Tibial nerve (tissue), 4 donors: ENCODE measurements around the gene ICE1. TPM values are rescaled to one million over a fixed set of nuclear protein-coding genes. Genes with fewer than 3 reads are reported as not detected.
A peak's percentile ranks its signal among the peaks of the same experiment; 100 is the strongest.

Source experiments
- DNase-seq, 2 donors: peaks; one replicate each; pipeline ENCODE4 v3.0.0-alpha.2; 2019; ENCODE audit warnings: low spot score in 2 of 2
- H3K27ac ChIP-seq, 4 donors: fragments of 200-600 bp; sonication (generic) in 3 of 4; one replicate each; pipeline ENCODE4 v1.5.1; 2017 to 2019; ENCODE audit warnings: mild to moderate bottlenecking in 1 of 4
- H3K27me3 ChIP-seq, 2 donors: fragments of 200-600 bp; sonication (generic) in 1 of 2; one replicate each; pipeline versions ENCODE4 v1.5.1 to v1.6.0; 2017 to 2019
- H3K36me3 ChIP-seq, 3 donors: fragments of 200-600 bp; sonication (generic); one replicate each; pipeline ENCODE4 v1.5.1; 2018 to 2019
- H3K4me1 ChIP-seq, 4 donors: fragments of 200-600 bp; sonication (generic) in 3 of 4; one replicate each; pipeline ENCODE4 v1.5.1; 2017 to 2019
- H3K4me3 ChIP-seq, 4 donors: fragments of 200-600 bp; sonication (generic) in 3 of 4; one replicate each; pipeline ENCODE4 v1.5.1; 2017 to 2019; ENCODE audit warnings: mild to moderate bottlenecking in 1 of 4, moderate library complexity in 1 of 4
- H3K9me3 ChIP-seq, 4 donors: fragments of 200-600 bp; sonication (generic) in 3 of 4; one replicate each; pipeline ENCODE4 v1.5.1; 2017 to 2019
- EP300 ChIP-seq, 2 donors: sonication (generic); formaldehyde crosslinking; IDR thresholded peaks; one replicate each; pipeline ENCODE4 v1.6.1; 2017; ENCODE audit warnings: antibody characterized with exemption in 2 of 2, mild to moderate bottlenecking in 1 of 2
- POLR2A ChIP-seq, 2 donors: fragments of 450-650 bp; IDR thresholded peaks; one replicate each; pipeline ENCODE4 v1.6.1; 2017; ENCODE audit warnings: antibody characterized with exemption in 2 of 2, mild to moderate bottlenecking in 2 of 2, moderate library complexity in 2 of 2
- WGBS, 2 donors: methylation state at CpG; one replicate each; pipeline ENCODE4 v1.1.5; 2018; 5-methylcytosine and 5-hydroxymethylcytosine counted together
- total RNA-seq, 4 donors: library from RNA; depleted of rRNA; stranded (reverse); fragments of >200 nt; gene quantifications; one replicate each; pipeline ENCODE4 v1.1.0, GENCODE V29; 2016
- TF ChIP-seq, protein P1 (sequence below), 5 experiments: fragments of 200-600 bp in 3 of 5; fragments of 450-650 bp in 2 of 5; sonication (generic) in 3 of 5; IDR thresholded peaks; one replicate each; pipeline ENCODE4 v1.5.1; 2016 to 2019; ENCODE audit warnings: antibody characterized with exemption in 5 of 5, mild to moderate bottlenecking in 3 of 5, moderate library complexity in 2 of 5

Gene ICE1
- total RNA-seq, 4 donors from 2014 or later: 30.9 to 37.5 (median 33.7) TPM

DNA sequence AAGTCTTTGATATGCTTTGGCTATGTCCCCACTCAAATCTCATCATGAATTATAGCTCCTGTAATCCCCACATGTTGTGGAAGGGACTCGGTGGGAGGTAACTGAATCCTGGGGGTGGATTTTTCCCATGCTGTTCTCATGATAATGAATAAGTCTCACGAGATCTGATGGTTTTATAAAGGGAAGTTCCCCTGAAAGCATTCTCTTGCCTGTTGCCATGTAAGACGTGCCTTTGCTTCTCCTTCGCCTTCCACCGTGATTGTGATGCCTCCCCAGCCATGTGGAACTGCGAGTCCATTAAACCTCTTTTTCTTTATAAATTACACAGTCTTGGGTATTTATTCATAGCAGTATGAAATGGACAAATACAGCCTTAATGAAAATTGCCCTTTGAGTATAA is 44.7 kb upstream of the ICE1 start:
- Histone ChIP-seq H3K27ac (no peak overlapping the region), H3K4me1 (no peaks in the 10 kb centered on the region), H3K36me3 (no peaks in the 10 kb centered on the region), H3K9me3 (no peaks in the 10 kb centered on the region), H3K4me3 (no peak overlapping the region), H3K27me3 (no peaks in the 10 kb centered on the region)
- 79 to 88% methylated on average over 6 of the region's 6 CpGs for WGBS, 2 donors
- TF ChIP-seq, protein P1, sequence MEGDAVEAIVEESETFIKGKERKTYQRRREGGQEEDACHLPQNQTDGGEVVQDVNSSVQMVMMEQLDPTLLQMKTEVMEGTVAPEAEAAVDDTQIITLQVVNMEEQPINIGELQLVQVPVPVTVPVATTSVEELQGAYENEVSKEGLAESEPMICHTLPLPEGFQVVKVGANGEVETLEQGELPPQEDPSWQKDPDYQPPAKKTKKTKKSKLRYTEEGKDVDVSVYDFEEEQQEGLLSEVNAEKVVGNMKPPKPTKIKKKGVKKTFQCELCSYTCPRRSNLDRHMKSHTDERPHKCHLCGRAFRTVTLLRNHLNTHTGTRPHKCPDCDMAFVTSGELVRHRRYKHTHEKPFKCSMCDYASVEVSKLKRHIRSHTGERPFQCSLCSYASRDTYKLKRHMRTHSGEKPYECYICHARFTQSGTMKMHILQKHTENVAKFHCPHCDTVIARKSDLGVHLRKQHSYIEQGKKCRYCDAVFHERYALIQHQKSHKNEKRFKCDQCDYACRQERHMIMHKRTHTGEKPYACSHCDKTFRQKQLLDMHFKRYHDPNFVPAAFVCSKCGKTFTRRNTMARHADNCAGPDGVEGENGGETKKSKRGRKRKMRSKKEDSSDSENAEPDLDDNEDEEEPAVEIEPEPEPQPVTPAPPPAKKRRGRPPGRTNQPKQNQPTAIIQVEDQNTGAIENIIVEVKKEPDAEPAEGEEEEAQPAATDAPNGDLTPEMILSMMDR (IDR thresholded peaks at IDR 0.05): no peak
- TF ChIP-seq EP300 (IDR thresholded peaks at IDR 0.05) (no peak), POLR2A (IDR thresholded peaks at IDR 0.05) (no peak)
- DNase-seq: no peak

DNA sequence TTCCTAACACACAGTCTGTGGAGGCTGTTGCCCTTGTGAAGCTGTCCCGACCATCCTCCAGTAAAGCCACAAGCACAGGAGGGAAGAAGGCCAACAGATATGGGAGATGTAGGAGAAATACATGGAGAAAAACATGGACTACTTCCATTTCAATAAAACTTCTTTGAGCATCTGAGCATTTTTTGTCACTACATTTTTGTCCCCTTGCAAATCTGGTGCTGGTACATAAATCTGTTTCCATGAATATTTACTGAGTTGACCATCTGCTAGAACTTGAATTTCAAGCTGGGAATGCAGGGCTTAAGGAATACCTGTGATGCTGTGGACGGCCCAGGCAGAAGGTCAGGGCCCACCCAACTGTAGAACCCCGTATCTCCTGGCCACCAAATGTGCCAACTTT is 43.9 kb upstream of the ICE1 start:
- TF ChIP-seq EP300 (IDR thresholded peaks at IDR 0.05) (no peak), POLR2A (IDR thresholded peaks at IDR 0.05) (no peak)
- TF ChIP-seq, protein P1 (IDR thresholded peaks at IDR 0.05): no peak
- no peak overlapping the region for H3K4me3 ChIP-seq
- no peaks in the 10 kb centered on the region for H3K36me3 ChIP-seq
- no peaks in the 10 kb centered on the region for H3K4me1 ChIP-seq
- H3K9me3 ChIP-seq: no peaks in the 10 kb centered on the region
- no peaks in the 10 kb centered on the region for H3K27me3 ChIP-seq
- H3K27ac ChIP-seq: no peak overlapping the region
- no peak for DNase-seq
- 90 to 94% methylated on average over 3 of the region's 3 CpGs for WGBS, 2 donors

DNA sequence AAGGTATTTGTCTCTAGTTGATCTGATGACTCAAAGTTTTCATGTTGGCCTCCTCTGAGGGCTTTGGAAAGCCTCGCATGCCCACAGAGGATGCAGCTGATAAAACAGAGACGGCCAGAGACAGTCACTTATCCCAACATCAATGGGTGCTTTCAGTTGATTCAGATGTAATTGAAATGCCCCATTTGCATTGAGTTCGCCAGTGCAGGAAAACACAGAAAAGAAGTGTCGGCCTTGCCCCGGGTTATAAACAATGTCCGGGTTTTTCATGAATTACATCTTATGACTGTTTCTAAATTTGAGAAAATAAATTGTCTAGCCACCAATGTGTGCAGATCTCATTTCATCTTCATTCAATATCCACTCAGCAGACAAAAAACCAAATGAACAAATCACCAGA is 42.2 kb upstream of the ICE1 start:
- H3K36me3 ChIP-seq: no peaks in the 10 kb centered on the region
- TF ChIP-seq POLR2A (IDR thresholded peaks at IDR 0.05): no peak
- H3K27me3 ChIP-seq: no peaks in the 10 kb centered on the region
- 42 to 52% methylated on average over 6 of the region's 6 CpGs for WGBS, 2 donors
- DNase-seq: no peak
- H3K4me3 ChIP-seq: no peak overlapping the region
- no peaks in the 10 kb centered on the region for H3K9me3 ChIP-seq
- no peaks in the 10 kb centered on the region for H3K4me1 ChIP-seq
- no peak overlapping the region for H3K27ac ChIP-seq

DNA sequence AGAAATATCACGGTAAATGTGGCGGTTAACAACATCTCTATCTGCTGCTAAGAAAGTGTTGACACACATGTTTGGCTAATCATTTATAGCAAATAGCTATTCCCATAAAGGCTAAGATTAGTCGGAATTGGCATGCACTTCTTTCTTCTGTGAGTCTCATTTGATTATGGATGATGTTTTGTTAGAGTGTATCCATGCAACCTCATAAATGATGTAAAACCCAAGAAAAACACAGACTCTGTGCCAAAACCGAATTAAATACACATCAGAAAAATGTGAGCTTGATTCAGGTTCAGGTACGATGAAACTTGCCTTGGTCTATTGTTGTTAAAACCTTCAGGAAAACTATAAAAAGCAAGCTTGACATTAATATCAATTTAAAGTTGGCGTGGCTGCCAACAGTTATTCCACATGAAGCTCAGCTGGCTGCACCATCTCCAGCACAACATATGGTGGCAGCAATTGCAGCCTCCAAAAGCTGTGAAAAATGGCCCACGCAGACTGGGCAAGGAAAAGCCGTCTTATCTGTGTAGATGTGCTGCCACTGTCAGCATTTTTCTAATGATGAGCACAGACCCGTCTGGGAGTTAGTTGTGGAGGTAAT is 41.1 kb upstream of the ICE1 start:
- no peak for DNase-seq
- WGBS, 2 donors: 62 to 77% methylated on average over 9 of the region's 9 CpGs

DNA sequence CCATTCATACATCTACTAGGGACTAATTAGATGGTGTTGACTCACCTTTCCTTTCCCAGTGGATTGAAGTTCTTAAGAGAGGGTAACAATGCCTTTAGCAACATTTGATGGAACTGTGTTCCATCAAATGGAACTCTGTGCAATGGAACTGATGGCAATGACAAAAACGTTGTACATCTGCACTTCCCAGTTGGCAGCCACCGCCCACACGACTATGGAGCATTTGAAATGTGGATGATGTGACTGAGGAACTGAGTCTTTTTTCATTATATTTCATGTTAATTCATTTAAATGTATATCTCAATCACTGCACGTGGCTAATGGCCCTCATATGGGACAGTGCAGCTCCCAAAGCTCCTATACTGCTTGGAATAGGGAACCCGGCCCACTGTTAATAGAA is 39.0 kb upstream of the ICE1 start:
- Histone ChIP-seq H3K4me3 (no peak overlapping the region), H3K36me3 (no peaks in the 10 kb centered on the region), H3K27me3 (no peaks in the 10 kb centered on the region), H3K27ac (no peak overlapping the region), H3K9me3 (no peaks in the 10 kb centered on the region), H3K4me1 (no peaks in the 10 kb centered on the region)
- TF ChIP-seq POLR2A (IDR thresholded peaks at IDR 0.05): no peak
- 77 to 86% methylated on average over 5 of the region's 5 CpGs for WGBS, 2 donors
- DNase-seq: no peak

More for the DNA sequence above, 41.1 kb upstream of the ICE1 start:
- Histone ChIP-seq H3K4me3 (no peak overlapping the region), H3K27ac (no peak overlapping the region), H3K36me3 (no peaks in the 10 kb centered on the region), H3K27me3 (no peaks in the 10 kb centered on the region), H3K9me3 (no peaks in the 10 kb centered on the region), H3K4me1 (no peaks in the 10 kb centered on the region)
- TF ChIP-seq, protein P1 (IDR thresholded peaks at IDR 0.05): no peak
- no peak for TF ChIP-seq EP300 (IDR thresholded peaks at IDR 0.05)
- TF ChIP-seq POLR2A (IDR thresholded peaks at IDR 0.05): no peak

DNA sequence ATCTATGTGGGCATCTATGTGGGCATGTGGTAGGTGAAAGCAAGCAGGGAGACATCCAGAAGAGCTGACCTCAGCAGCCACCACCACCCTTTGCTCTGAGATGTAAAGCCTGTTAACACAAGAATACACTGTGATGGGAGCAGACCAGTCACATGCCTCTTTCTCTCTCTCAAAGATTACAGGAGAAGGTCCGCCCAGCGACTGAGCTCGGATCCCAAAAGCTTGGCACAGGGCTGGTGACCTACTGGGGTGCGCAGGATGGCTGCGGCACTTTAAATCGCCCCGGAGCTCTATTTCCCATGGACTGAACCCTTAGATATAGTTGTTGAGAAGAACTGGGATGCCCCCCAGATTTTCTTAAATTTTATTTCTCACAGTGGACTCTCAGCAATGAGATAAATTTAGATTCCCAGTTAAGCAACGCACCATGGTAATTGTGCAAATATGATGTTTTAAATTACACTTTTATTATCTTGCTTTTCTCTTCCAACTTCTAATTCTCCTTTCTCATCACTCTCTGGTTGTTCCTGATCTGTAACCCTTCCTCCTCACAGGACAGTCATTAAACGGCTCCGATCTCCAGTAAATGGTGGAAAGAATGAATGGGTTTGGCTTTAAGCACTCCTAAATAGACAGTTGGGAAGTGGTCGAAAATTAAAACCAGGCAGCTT is 37.7 kb upstream of the ICE1 start:
- H3K36me3 ChIP-seq: no peaks in the 10 kb centered on the region
- WGBS, 2 donors: 65 to 66% methylated on average over 11 of the region's 11 CpGs
- no peaks in the 10 kb centered on the region for H3K4me1 ChIP-seq
- TF ChIP-seq POLR2A (IDR thresholded peaks at IDR 0.05) (no peak), EP300 (IDR thresholded peaks at IDR 0.05) (no peak)
- TF ChIP-seq, protein P1 (IDR thresholded peaks at IDR 0.05): no peak
- no peak for DNase-seq
- H3K27me3 ChIP-seq: no peaks in the 10 kb centered on the region
- no peaks in the 10 kb centered on the region for H3K9me3 ChIP-seq
- H3K27ac ChIP-seq: peak overlapping the region in 1 of 4 donors; percentile 35
- H3K4me3 ChIP-seq: no peak overlapping the region
